Measurements from ENCODE around the gene CNTRL. TPM values are rescaled to one million over a fixed set of nuclear protein-coding genes. Genes with fewer than 3 reads are reported as not detected.

CNTRL gene
- polyA plus RNA-seq, 2 of the 4 experiments (the other 2 are of a cell fraction), result 5.1 to 15.0 TPM

DNA sequence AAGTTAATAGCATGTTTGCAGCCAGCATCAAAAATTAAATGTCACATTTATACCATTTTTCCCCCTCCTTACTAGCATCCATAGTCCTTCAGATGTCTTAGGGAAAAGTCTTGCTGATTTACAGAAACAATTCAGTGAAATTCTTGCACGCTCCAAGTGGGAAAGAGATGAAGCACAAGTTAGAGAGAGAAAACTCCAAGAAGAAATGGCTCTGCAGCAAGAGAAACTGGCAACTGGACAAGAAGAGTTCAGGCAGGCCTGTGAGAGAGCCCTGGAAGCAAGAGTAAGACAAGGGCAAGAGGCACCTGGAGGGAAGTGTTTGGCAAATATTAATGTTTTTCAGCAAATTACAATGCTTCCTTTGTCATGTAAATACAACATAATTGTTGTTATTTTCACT, 66.6 kb downstream of the CNTRL start:
- DNase-seq (ENCODE audit: low read depth in 1 of 2, low spot score in 1 of 2) (no peak), ATAC-seq (no peak), FAIRE-seq (no peak)
- 97% methylated on average over 1 of the region's 1 CpG for WGBS (ENCODE audit: missing lambda C conversion rate)
- POLR2A ChIA-PET, result no interaction called here
- Histone ChIP-seq H3K4me3 (no peak overlapping the region), H3K9me3 (no peaks in the 10 kb centered on the region), H3K27ac (no peak overlapping the region), H3K4me2 (no peak overlapping the region), H3K4me1 (0 out of 3 replicates have a peak, but pooled peaks cover 3% of the 10 kb centered on the region)
- CTCF ChIA-PET, result no interaction called here
- TF ChIP-seq FOXS1 (CRISPR knock-in tag; IDR thresholded peaks at IDR 0.05) (no peak), HOXB5 (CRISPR knock-in tag; IDR thresholded peaks at IDR 0.05) (no peak), FOSL2 (IDR thresholded peaks at IDR 0.05) (no peak), FOSL2 (CRISPR knock-in tag; IDR thresholded peaks at IDR 0.05) (no peak), CHD4 (IDR thresholded peaks at IDR 0.05; ENCODE audit: borderline replicate concordance) (no peak), NFE2L2 (conservative IDR thresholded peaks at IDR 0.05; ENCODE audit: low read length) (no peak), KDM5A (IDR thresholded peaks at IDR 0.05) (no peak), FOSB (CRISPR knock-in tag; IDR thresholded peaks at IDR 0.05) (no peak), MAZ (IDR thresholded peaks at IDR 0.05; ENCODE audit: borderline replicate concordance, low read depth, low read length) (no peak), JUN (IDR thresholded peaks at IDR 0.05) (no peak), ZNF302 (CRISPR knock-in tag; IDR thresholded peaks at IDR 0.05) (no peak), MYC (IDR thresholded peaks at IDR 0.05; ENCODE audit: borderline replicate concordance, low read length) (no peak), POLR2A (IDR thresholded peaks at IDR 0.05; ENCODE audit: low read length) (no peak), ESRRA (IDR thresholded peaks at IDR 0.05; ENCODE audit: borderline replicate concordance, low read length) (no peak)
- TF ChIP-seq, protein P1, sequence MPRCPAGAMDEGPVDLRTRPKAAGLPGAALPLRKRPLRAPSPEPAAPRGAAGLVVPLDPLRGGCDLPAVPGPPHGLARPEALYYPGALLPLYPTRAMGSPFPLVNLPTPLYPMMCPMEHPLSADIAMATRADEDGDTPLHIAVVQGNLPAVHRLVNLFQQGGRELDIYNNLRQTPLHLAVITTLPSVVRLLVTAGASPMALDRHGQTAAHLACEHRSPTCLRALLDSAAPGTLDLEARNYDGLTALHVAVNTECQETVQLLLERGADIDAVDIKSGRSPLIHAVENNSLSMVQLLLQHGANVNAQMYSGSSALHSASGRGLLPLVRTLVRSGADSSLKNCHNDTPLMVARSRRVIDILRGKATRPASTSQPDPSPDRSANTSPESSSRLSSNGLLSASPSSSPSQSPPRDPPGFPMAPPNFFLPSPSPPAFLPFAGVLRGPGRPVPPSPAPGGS (IDR thresholded peaks at IDR 0.05), result no peak
- TF ChIP-seq, protein P2, sequence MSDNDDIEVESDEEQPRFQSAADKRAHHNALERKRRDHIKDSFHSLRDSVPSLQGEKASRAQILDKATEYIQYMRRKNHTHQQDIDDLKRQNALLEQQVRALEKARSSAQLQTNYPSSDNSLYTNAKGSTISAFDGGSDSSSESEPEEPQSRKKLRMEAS (IDR thresholded peaks at IDR 0.05), result no peak
- TF ChIP-seq, protein P3, sequence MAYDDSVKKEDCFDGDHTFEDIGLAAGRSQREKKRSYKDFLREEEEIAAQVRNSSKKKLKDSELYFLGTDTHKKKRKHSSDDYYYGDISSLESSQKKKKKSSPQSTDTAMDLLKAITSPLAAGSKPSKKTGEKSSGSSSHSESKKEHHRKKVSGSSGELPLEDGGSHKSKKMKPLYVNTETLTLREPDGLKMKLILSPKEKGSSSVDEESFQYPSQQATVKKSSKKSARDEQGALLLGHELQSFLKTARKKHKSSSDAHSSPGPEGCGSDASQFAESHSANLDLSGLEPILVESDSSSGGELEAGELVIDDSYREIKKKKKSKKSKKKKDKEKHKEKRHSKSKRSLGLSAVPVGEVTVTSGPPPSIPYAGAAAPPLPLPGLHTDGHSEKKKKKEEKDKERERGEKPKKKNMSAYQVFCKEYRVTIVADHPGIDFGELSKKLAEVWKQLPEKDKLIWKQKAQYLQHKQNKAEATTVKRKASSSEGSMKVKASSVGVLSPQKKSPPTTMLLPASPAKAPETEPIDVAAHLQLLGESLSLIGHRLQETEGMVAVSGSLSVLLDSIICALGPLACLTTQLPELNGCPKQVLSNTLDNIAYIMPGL (CRISPR knock-in tag; IDR thresholded peaks at IDR 0.05; ENCODE audit: borderline replicate concordance), result no peak

DNA sequence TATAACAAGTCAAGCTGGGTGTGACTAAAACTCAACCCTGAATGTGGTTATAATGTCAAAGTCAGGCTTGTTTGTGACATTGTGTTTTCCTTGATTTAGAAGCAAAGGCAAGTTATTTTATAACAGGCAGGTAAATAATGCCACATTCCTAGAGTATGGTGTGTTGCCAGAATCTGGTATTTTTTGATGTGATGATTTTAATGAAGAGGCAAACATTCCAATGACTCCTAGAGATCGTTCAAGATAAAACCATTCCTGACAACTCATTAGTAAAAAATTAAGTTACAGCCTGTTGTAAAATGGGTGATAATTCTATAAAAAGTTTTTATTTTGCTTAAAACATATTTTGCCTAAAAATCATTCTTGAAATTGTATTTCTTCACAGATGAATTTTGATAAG, 67.0 kb downstream of the CNTRL start:
- 57% methylated on average over 1 of the region's 1 CpG for WGBS (ENCODE audit: missing lambda C conversion rate)
- no peaks in the 10 kb centered on the region for H3K9me3 ChIP-seq
- CTCF ChIA-PET, result no interaction called here
- no peak for ATAC-seq
- no peak overlapping the region for H3K4me2 ChIP-seq
- no peak overlapping the region for H3K27ac ChIP-seq
- H3K4me1 ChIP-seq, result 0 out of 3 replicates have a peak, but pooled peaks cover 3% of the 10 kb centered on the region
- no peak for TF ChIP-seq CBX8 (IDR thresholded peaks at IDR 0.05)
- no peak overlapping the region for H3K4me3 ChIP-seq
- POLR2A ChIA-PET, result no interaction called here
- no peak for DNase-seq (ENCODE audit: low read depth in 1 of 2, low spot score in 1 of 2)
- FAIRE-seq, result no peak

DNA sequence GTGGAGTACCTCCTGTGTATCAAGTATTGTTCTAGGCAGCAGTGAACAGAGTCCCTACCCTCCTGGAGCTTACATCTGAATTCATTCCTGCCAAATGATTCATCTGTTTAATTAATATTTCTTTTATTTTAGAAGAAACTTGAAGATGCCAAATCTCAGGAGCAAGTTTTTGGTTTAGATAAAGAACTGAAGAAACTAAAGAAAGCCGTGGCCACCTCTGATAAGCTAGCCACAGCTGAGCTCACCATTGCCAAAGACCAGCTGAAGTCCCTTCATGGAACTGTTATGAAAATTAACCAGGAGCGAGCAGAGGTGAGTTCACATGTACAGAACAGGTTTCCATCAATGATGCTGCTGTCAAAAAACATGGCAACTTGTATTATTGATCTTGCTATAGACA, 69.0 kb downstream of the CNTRL start:
- FAIRE-seq (no peak), ATAC-seq (no peak), DNase-seq (ENCODE audit: low read depth in 1 of 2, low spot score in 1 of 2) (no peak)
- CTCF ChIA-PET, result interaction anchor here (1.2 kb wide), 1 partner anchor 8 kb away, joined by 4 read pairs; no protein-coding TSS in a partner anchor
- no peak overlapping the region for H3K4me2 ChIP-seq
- no peak for TF ChIP-seq KDM5A (IDR thresholded peaks at IDR 0.05)
- TF ChIP-seq PHF8 (IDR thresholded peaks at IDR 0.05; ENCODE audit: borderline replicate concordance, low read depth), result no peak
- 0 out of 3 replicates have a peak, but pooled peaks cover 3% of the 10 kb centered on the region for H3K4me1 ChIP-seq
- H3K9me3 ChIP-seq, result no peaks in the 10 kb centered on the region
- 94% methylated on average over 2 of the region's 2 CpGs for WGBS (ENCODE audit: missing lambda C conversion rate)
- no peak overlapping the region for H3K27ac ChIP-seq
- H3K4me3 ChIP-seq, result no peak overlapping the region
- POLR2A ChIA-PET, result no interaction called here

DNA sequence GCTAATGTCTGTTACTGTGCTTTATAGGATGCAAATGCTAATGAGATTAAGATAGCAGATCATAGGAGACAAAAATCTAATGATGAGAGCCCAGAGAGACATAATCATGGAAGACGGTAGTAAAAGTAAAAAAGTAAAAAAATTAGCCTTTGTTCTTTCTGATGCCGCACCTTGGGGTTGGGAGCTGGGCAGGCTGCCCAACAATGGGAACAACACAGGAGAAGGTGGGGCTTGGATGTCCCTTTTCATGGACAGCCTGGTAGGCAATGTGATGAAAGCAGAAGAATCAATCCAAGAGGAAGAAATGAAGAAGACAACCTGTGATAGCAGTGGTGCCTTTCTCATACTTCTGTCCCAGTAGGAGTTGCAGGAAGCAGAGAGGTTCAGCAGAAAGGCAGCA, 69.7 kb downstream of the CNTRL start:
- 93% methylated on average over 2 of the region's 2 CpGs for WGBS (ENCODE audit: missing lambda C conversion rate)
- POLR2A ChIA-PET, result no interaction called here
- CTCF ChIA-PET, result interaction anchor here (0.7 to 1.2 kb wide), 2 partner anchors 9 to 63 kb away, joined by 3 to 4 read pairs; no protein-coding TSS in a partner anchor
- Histone ChIP-seq H3K27ac (no peak overlapping the region), H3K4me1 (0 out of 3 replicates have a peak, but pooled peaks cover 3% of the 10 kb centered on the region), H3K9me3 (no peaks in the 10 kb centered on the region), H3K4me2 (no peak overlapping the region), H3K4me3 (no peak overlapping the region)
- no peak for FAIRE-seq
- no peak for ATAC-seq
- no peak for DNase-seq (ENCODE audit: low read depth in 1 of 2, low spot score in 1 of 2)
- TF ChIP-seq ESRRA (IDR thresholded peaks at IDR 0.05; ENCODE audit: borderline replicate concordance, low read length), result no peak
- no peak for TF ChIP-seq TFCP2L1 (CRISPR knock-in tag; IDR thresholded peaks at IDR 0.05)
- TF ChIP-seq CEBPB (IDR thresholded peaks at IDR 0.05), result no peak
- TF ChIP-seq RFX5 (IDR thresholded peaks at IDR 0.05), result no peak
- TF ChIP-seq JUNB (IDR thresholded peaks at IDR 0.05), result no peak
- no peak for TF ChIP-seq MAZ (IDR thresholded peaks at IDR 0.05; ENCODE audit: borderline replicate concordance, low read depth, low read length)
